GM19043 (cell line): ENCODE data around the gene ADI1.
"Not testable (repeated sequence)": the region's sequence is repeated elsewhere in the genome, so short reads cannot be mapped to it uniquely, and the experiment has no call there.

Experiments
- ATAC-seq: cut with Tn5 transposase; IDR thresholded peaks from one replicate; pipeline ENCODE4 v1.9.1; 2021; ENCODE audit warnings: low read depth; ENCODE audit not compliant: unreplicated experiment

ADI1 gene

GRCh38 chr2:3465328-3465727 lies 54.0 kb downstream of the ADI1 start:
- no peak for ATAC-seq

GRCh38 chr2:3464401-3465005 lies 54.8 kb downstream of the ADI1 start:
- no peak for ATAC-seq

- ATAC-seq: no peak
These were observed 55.4 kb downstream of the ADI1 start for GRCh38 chr2:3463944-3464343.

GRCh38 chr2:3463186-3463835 lies 56.0 kb downstream of the ADI1 start:
- ATAC-seq: no peak

- ATAC-seq: no peak
These were observed 56.7 kb downstream of the ADI1 start for GRCh38 chr2:3462493-3463104.

GRCh38 chr2:3461801-3462492 lies 57.4 kb downstream of the ADI1 start:
- ATAC-seq: peak; percentile 78

- ATAC-seq: no peak
These were observed 58.2 kb downstream of the ADI1 start for GRCh38 chr2:3460831-3461800.

- ATAC-seq: no peak
These were observed 59.2 kb downstream of the ADI1 start for GRCh38 chr2:3460156-3460555.

- ATAC-seq: no peak
These were observed 59.9 kb downstream of the ADI1 start for GRCh38 chr2:3459185-3460015.

- no peak for ATAC-seq
These were observed 60.7 kb downstream of the ADI1 start for GRCh38 chr2:3458396-3459184.

- no peak for ATAC-seq
These were observed 61.6 kb downstream of the ADI1 start for GRCh38 chr2:3457524-3458395.

- no peak for ATAC-seq
These were observed 63.2 kb downstream of the ADI1 start for GRCh38 chr2:3456125-3456524.

- ATAC-seq: no peak
These were observed 64.5 kb downstream of the ADI1 start for GRCh38 chr2:3454802-3455201.

GRCh38 chr2:3454005-3454404 lies 65.3 kb downstream of the ADI1 start:
- ATAC-seq: not testable (repeated sequence)

- no peak for ATAC-seq
These were observed 65.9 kb downstream of the ADI1 start for GRCh38 chr2:3453190-3453999.

GRCh38 chr2:3451926-3452671 lies 67.2 kb downstream of the ADI1 start:
- no peak for ATAC-seq
